Measurements from ENCODE around the gene MGAT3. TPM values are rescaled to one million over a fixed set of nuclear protein-coding genes. Genes with fewer than 3 reads are reported as not detected.

MGAT3 gene
- total and polyA plus RNA-seq, 9 of the 15 experiments (the other 6 are each of a cell fraction or from before 2014, with no cell fraction given) = 0.10 to 11.5 (median 4.6) TPM

GRCh38 chr22:39409516-39410029 is 47.2 kb upstream of the MGAT3 start:
- POLR2A ChIA-PET = interaction anchor here (1.0 kb wide), 1 partner anchor 66 kb away, joined by 5 read pairs; no protein-coding TSS in a partner anchor
- Histone ChIP-seq H3K4me3 (no peak overlapping the region), H3K36me3 (ENCODE audit: control insufficient read depth, insufficient read depth, low read length) (peaks cover 10% of the 10 kb centered on the region; the same call in 1 of the 3 replicates), H4K20me1 (replicated peaks; ENCODE audit: control insufficient read depth, insufficient read depth, low read length) (no peaks in the 10 kb centered on the region), H3K4me2 (ENCODE audit: insufficient read depth, low read length) (no peak overlapping the region), H3K9me3 (replicated peaks; ENCODE audit: control insufficient read depth, insufficient read depth, low read depth, low read length) (no peaks in the 10 kb centered on the region), H2AFZ (ENCODE audit: low read depth, low read length) (no peak overlapping the region), H3K27ac (ENCODE audit: extremely low read depth, low read depth, low read length) (no peak overlapping the region), H3K4me1 (replicated peaks in 1 of 2; ENCODE audit: control insufficient read depth in 2 of 2, insufficient read depth in 2 of 2, low read length in 2 of 2) (no peaks in the 10 kb centered on the region; a peak in 1 of 5 replicates), H3K79me2 (ENCODE audit: control insufficient read depth, insufficient read depth, low read length) (peaks cover 21% of the 10 kb centered on the region; the same call in 2 of the 3 replicates), H3K27me3 (ENCODE audit: control insufficient read depth in 2 of 2, insufficient read depth in 2 of 2, low read length in 2 of 2) (no peaks in the 10 kb centered on the region), H3K9ac (ENCODE audit: insufficient read depth in 1 of 2, low read depth in 2 of 2, low read length in 2 of 2) (no peak overlapping the region), H3K9me1 (ENCODE audit: control insufficient read depth, insufficient read depth, low read length) (no peaks in the 10 kb centered on the region)
- no TSS peak for BruUV-seq (replicated peaks)
- CTCF ChIA-PET (ENCODE audit: low intra/inter-chr PET ratio) = interaction anchor here (0.7 kb wide), 1 partner anchor 10 kb away, joined by 3 read pairs; no protein-coding TSS in a partner anchor
- intact Hi-C loops (cut with micrococcal nuclease) = no loop called here
- ATAC-seq (no peak), FAIRE-seq (no peak), DNase-seq (ENCODE audit: extremely low read depth in 1 of 4, low spot score in 3 of 4) (no peak)
- in situ Hi-C loops (cut with MboI) = no loop called here
- TF ChIP-seq, protein P1, sequence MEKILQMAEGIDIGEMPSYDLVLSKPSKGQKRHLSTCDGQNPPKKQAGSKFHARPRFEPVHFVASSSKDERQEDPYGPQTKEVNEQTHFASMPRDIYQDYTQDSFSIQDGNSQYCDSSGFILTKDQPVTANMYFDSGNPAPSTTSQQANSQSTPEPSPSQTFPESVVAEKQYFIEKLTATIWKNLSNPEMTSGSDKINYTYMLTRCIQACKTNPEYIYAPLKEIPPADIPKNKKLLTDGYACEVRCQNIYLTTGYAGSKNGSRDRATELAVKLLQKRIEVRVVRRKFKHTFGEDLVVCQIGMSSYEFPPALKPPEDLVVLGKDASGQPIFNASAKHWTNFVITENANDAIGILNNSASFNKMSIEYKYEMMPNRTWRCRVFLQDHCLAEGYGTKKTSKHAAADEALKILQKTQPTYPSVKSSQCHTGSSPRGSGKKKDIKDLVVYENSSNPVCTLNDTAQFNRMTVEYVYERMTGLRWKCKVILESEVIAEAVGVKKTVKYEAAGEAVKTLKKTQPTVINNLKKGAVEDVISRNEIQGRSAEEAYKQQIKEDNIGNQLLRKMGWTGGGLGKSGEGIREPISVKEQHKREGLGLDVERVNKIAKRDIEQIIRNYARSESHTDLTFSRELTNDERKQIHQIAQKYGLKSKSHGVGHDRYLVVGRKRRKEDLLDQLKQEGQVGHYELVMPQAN (IDR thresholded peaks at IDR 0.05; ENCODE audit: borderline replicate concordance) = no peak
- 92% methylated on average over 8 of the region's 11 CpGs for WGBS (ENCODE audit: insufficient coverage, low coverage, missing lambda C conversion rate)

DNA sequence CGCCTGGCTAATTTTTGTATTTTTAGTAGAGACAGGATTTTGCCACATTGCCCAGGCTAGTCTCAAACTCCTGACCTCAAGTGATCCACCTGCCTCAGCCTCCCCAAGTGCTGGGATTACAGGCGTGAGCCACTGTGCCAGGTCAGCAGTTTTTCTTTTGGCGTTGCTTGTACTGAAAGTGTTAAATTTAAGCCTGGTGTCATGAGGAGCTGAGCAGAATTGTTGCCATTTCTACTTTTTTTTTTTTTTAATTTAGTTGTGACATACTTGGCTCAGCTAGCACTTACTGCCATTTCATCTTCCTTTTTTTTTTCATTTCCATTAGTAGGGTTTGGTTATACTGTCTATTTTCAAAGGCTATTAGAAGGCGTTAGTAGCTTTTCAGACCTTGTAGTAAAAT is 46.5 kb upstream of the MGAT3 start:
- WGBS (ENCODE audit: insufficient coverage, low coverage, missing lambda C conversion rate) = 91% methylated on average over 4 of the region's 4 CpGs
- in situ Hi-C loops (cut with MboI) (no loop called here), intact Hi-C loops (cut with micrococcal nuclease) (no loop called here)
- no peak for FAIRE-seq
- H3K79me2 ChIP-seq (ENCODE audit: control insufficient read depth, insufficient read depth, low read length) = peaks cover 21% of the 10 kb centered on the region; the same call in 2 of the 3 replicates
- H3K4me1 ChIP-seq (replicated peaks in 1 of 2; ENCODE audit: control insufficient read depth in 2 of 2, insufficient read depth in 2 of 2, low read length in 2 of 2) = peaks cover 0 to 2% of the 10 kb centered on the region in 2 experiments; a peak in 1 of 5 replicates
- no peak overlapping the region for H2AFZ ChIP-seq (ENCODE audit: low read depth, low read length)
- no peaks in the 10 kb centered on the region for H3K27me3 ChIP-seq (ENCODE audit: control insufficient read depth in 2 of 2, insufficient read depth in 2 of 2, low read length in 2 of 2)
- no TSS peak for BruUV-seq (replicated peaks)
- no peak for ATAC-seq
- POLR2A ChIA-PET = interaction anchor here (1.1 to 1.6 kb wide), 3 partner anchors 11 to 543 kb away, joined by 3 to 5 read pairs (median 4); partner anchors contain the start of genes RPL3 and TAB1
- DNase-seq (ENCODE audit: extremely low read depth in 1 of 4, low spot score in 3 of 4) = no peak
- no peaks in the 10 kb centered on the region for H3K9me3 ChIP-seq (replicated peaks; ENCODE audit: control insufficient read depth, insufficient read depth, low read depth, low read length)
- no peak overlapping the region for H3K4me2 ChIP-seq (ENCODE audit: insufficient read depth, low read length)
- H3K36me3 ChIP-seq (ENCODE audit: control insufficient read depth, insufficient read depth, low read length) = peaks cover 8% of the 10 kb centered on the region; the same call in 1 of the 3 replicates
- H3K27ac ChIP-seq (ENCODE audit: extremely low read depth, low read depth, low read length) = no peak overlapping the region
- CTCF ChIA-PET (ENCODE audit: low intra/inter-chr PET ratio) = interaction anchor here (0.7 kb wide), 1 partner anchor 9 kb away, joined by 3 read pairs; no protein-coding TSS in a partner anchor
- no peak overlapping the region for H3K4me3 ChIP-seq
- no peaks in the 10 kb centered on the region for H3K9me1 ChIP-seq (ENCODE audit: control insufficient read depth, insufficient read depth, low read length)
- H3K9ac ChIP-seq (ENCODE audit: insufficient read depth in 1 of 2, low read depth in 2 of 2, low read length in 2 of 2) = no peak overlapping the region
- no peaks in the 10 kb centered on the region for H4K20me1 ChIP-seq (replicated peaks; ENCODE audit: control insufficient read depth, insufficient read depth, low read length)
- TF ChIP-seq, protein P2, sequence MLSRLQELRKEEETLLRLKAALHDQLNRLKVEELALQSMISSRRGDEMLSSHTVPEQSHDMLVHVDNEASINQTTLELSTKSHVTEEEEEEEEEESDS (CRISPR knock-in tag; IDR thresholded peaks at IDR 0.05) = no peak
- TF ChIP-seq KAT7 (CRISPR knock-in tag; IDR thresholded peaks at IDR 0.05; ENCODE audit: borderline replicate concordance) (no peak), TEAD1 (CRISPR knock-in tag; IDR thresholded peaks at IDR 0.05) (no peak), E4F1 (CRISPR knock-in tag; IDR thresholded peaks at IDR 0.05; ENCODE audit: borderline replicate concordance) (no peak), ZFX (CRISPR knock-in tag; IDR thresholded peaks at IDR 0.05) (no peak), BRD9 (IDR thresholded peaks at IDR 0.05; ENCODE audit: low read depth, partially characterized antibody) (no peak), NCOA2 (IDR thresholded peaks at IDR 0.05; ENCODE audit: partially characterized antibody in 2 of 2) (no peak), ZKSCAN1 (IDR thresholded peaks at IDR 0.05; ENCODE audit: low read depth, low read length) (no peak), C11orf30 (IDR thresholded peaks at IDR 0.05; ENCODE audit: low read depth) (peak; percentile 57; the same call in 1 of the 2 replicates)
